DOHH2 (cell line): ENCODE measurements around the gene NAA10.

Source experiments
- H3F3A ChIP-seq: fragments of 200-600 bp; sonication (generic), shearing (Covaris generic); 2 replicates; pipeline ENCODE4 v1.6.0; 2016; ENCODE audit warnings: antibody characterized with exemption, mild to moderate bottlenecking; ENCODE audit not compliant: control insufficient read depth, insufficient read depth
- H3K27ac ChIP-seq: fragments of 200-600 bp; sonication (generic); 2 replicates; pipeline ENCODE4 v1.5.1; 2014; ENCODE audit warnings: low read depth, mild to moderate bottlenecking, low read length, moderate library complexity
- H3K27me3 ChIP-seq: fragments of 200-600 bp; sonication (generic); 2 replicates; pipeline ENCODE4 v1.6.1; 2014; ENCODE audit warnings: mild to moderate bottlenecking, low read length, mixed read lengths; ENCODE audit not compliant: control insufficient read depth
- H3K36me3 ChIP-seq: fragments of 200-600 bp; sonication (generic); 2 replicates; pipeline ENCODE4 v1.6.1; 2014; ENCODE audit warnings: mild to moderate bottlenecking, low read length, moderate library complexity, mixed read lengths; ENCODE audit not compliant: control insufficient read depth
- H3K4me1 ChIP-seq: fragments of 200-600 bp; sonication (generic); 2 replicates; pipeline ENCODE4 v1.6.1; 2014; ENCODE audit warnings: mild to moderate bottlenecking, low read length, mixed read lengths; ENCODE audit not compliant: control insufficient read depth
- H3K4me2 ChIP-seq: fragments of 200-600 bp; sonication (generic); 2 replicates; pipeline ENCODE4 v1.6.0; 2014; ENCODE audit warnings: mild to moderate bottlenecking, low read length, moderate library complexity
- H3K4me3 ChIP-seq: fragments of 200-600 bp; sonication (generic); 2 replicates; pipeline ENCODE4 v1.5.1; 2014; ENCODE audit warnings: mild to moderate bottlenecking, low read length, mixed read lengths
- H3K79me2 ChIP-seq: fragments of 200-600 bp; sonication (generic); 2 replicates; pipeline ENCODE4 v1.6.1; 2014; ENCODE audit warnings: mild to moderate bottlenecking, low read length, mixed read lengths; ENCODE audit not compliant: control insufficient read depth
- H3K9me2 ChIP-seq: fragments of 200-600 bp; sonication (generic); replicated peaks from 2 replicates; pipeline ENCODE4 v1.6.1; 2014; ENCODE audit warnings: mild to moderate bottlenecking, low read length, mixed read lengths; ENCODE audit not compliant: control insufficient read depth
- H3K9me3 ChIP-seq: fragments of 200-600 bp; sonication (generic); 2 replicates; pipeline ENCODE4 v1.6.1; 2014; ENCODE audit warnings: antibody characterized with exemption, low read length, mixed read lengths; ENCODE audit not compliant: control insufficient read depth, insufficient read depth
- H4K20me1 ChIP-seq: fragments of 200-600 bp; sonication (generic); 2 replicates; pipeline ENCODE4 v1.6.0; 2014; ENCODE audit warnings: low read depth, mild to moderate bottlenecking, antibody characterized with exemption, low read length, moderate library complexity; ENCODE audit not compliant: control insufficient read depth, insufficient read depth
- CTCF ChIP-seq: fragments of 200-600 bp; sonication (generic); IDR thresholded peaks from one replicate; pipeline ENCODE4 v1.5.1; 2014; ENCODE audit warnings: antibody characterized with exemption, mild to moderate bottlenecking, low read depth, low read length; ENCODE audit not compliant: poor library complexity, severe bottlenecking
- EZH2phosphoT487 ChIP-seq: fragments of 200-600 bp; sonication (generic); IDR thresholded peaks from 2 replicates; pipeline ENCODE4 v1.6.1; 2017; ENCODE audit warnings: borderline replicate concordance, mild to moderate bottlenecking, antibody characterized with exemption, low read length, moderate library complexity, mixed read lengths

NAA10 gene

GRCh38 chrX:153888344-153888743, 46.5 kb downstream of the NAA10 start:
- H3K27me3 ChIP-seq: peaks cover 44% of the 10 kb centered on the region
- H3F3A ChIP-seq: no peaks in the 10 kb centered on the region
- H3K9me3 ChIP-seq: no peaks in the 10 kb centered on the region
- H3K4me1 ChIP-seq: peaks cover 23% of the 10 kb centered on the region
- H3K36me3 ChIP-seq: no peaks in the 10 kb centered on the region
- TF ChIP-seq CTCF (no peak), EZH2phosphoT487 (no peak)
- H3K9me2 ChIP-seq: no peaks in the 10 kb centered on the region
- H3K4me2 ChIP-seq: 0 out of 2 replicates have a peak overlapping the region, but pooled peaks have one; percentile 16
- H3K4me3 ChIP-seq: no peak overlapping the region
- no peak overlapping the region for H3K27ac ChIP-seq
- no peaks in the 10 kb centered on the region for H3K79me2 ChIP-seq
- H4K20me1 ChIP-seq: no peaks in the 10 kb centered on the region

GRCh38 chrX:153887385-153887784, 47.5 kb downstream of the NAA10 start:
- Histone ChIP-seq H3K4me1 (peaks cover 22% of the 10 kb centered on the region), H3K9me3 (no peaks in the 10 kb centered on the region), H3K9me2 (no peaks in the 10 kb centered on the region), H3K79me2 (no peaks in the 10 kb centered on the region), H3K4me3 (no peak overlapping the region), H4K20me1 (no peaks in the 10 kb centered on the region), H3F3A (no peaks in the 10 kb centered on the region), H3K4me2 (no peak overlapping the region), H3K27ac (no peak overlapping the region), H3K27me3 (peaks cover 42% of the 10 kb centered on the region), H3K36me3 (no peaks in the 10 kb centered on the region)
- TF ChIP-seq EZH2phosphoT487 (no peak), CTCF (no peak)

GRCh38 chrX:153886915-153887314, 47.9 kb downstream of the NAA10 start:
- peaks cover 40% of the 10 kb centered on the region for H3K27me3 ChIP-seq
- H3K4me2 ChIP-seq: no peak overlapping the region

More at GRCh38 chrX:153886915-153887314, 47.9 kb downstream of the NAA10 start:
- no peaks in the 10 kb centered on the region for H3K79me2 ChIP-seq
- no peaks in the 10 kb centered on the region for H3K9me2 ChIP-seq
- no peaks in the 10 kb centered on the region for H4K20me1 ChIP-seq
- peaks cover 18% of the 10 kb centered on the region for H3K4me1 ChIP-seq
- H3K4me3 ChIP-seq: no peak overlapping the region
- no peaks in the 10 kb centered on the region for H3K9me3 ChIP-seq
- TF ChIP-seq CTCF: no peak
- no peak for TF ChIP-seq EZH2phosphoT487
- no peak overlapping the region for H3K27ac ChIP-seq
- no peaks in the 10 kb centered on the region for H3K36me3 ChIP-seq
- no peaks in the 10 kb centered on the region for H3F3A ChIP-seq
